GM06990 (cell line): ENCODE data around the gene ERMAP.

Experiments
- DNase-seq: peaks from one replicate; pipeline ENCODE4 v3.0.0-alpha.2; 2011; ENCODE audit not compliant: insufficient read length; ENCODE audit errors: extremely low read depth
- H3K27me3 ChIP-seq: replicated peaks from 2 replicates; pipeline ENCODE4 v1.6.0; 2011; ENCODE audit warnings: low read length; ENCODE audit not compliant: control insufficient read depth, insufficient read depth
- H3K36me3 ChIP-seq: 2 replicates; pipeline ENCODE4 v1.5.1; 2011; ENCODE audit warnings: low read length; ENCODE audit not compliant: control insufficient read depth, insufficient read depth
- H3K4me3 ChIP-seq: replicated peaks from 2 replicates; pipeline ENCODE4 v1.5.1; 2011; ENCODE audit warnings: low read depth, mild to moderate bottlenecking, control low read depth, low read length
- TF ChIP-seq, protein P1 (sequence below): IDR thresholded peaks from 2 replicates; pipeline ENCODE4 v1.5.1; 2011; ENCODE audit warnings: low read length, control low read depth, mild to moderate bottlenecking, inconsistent platforms; ENCODE audit not compliant: insufficient read depth, poor library complexity, severe bottlenecking

ERMAP gene

GRCh38 chr1:42774928-42775526 lies 41.9 kb upstream of the ERMAP start:
- TF ChIP-seq, protein P1, sequence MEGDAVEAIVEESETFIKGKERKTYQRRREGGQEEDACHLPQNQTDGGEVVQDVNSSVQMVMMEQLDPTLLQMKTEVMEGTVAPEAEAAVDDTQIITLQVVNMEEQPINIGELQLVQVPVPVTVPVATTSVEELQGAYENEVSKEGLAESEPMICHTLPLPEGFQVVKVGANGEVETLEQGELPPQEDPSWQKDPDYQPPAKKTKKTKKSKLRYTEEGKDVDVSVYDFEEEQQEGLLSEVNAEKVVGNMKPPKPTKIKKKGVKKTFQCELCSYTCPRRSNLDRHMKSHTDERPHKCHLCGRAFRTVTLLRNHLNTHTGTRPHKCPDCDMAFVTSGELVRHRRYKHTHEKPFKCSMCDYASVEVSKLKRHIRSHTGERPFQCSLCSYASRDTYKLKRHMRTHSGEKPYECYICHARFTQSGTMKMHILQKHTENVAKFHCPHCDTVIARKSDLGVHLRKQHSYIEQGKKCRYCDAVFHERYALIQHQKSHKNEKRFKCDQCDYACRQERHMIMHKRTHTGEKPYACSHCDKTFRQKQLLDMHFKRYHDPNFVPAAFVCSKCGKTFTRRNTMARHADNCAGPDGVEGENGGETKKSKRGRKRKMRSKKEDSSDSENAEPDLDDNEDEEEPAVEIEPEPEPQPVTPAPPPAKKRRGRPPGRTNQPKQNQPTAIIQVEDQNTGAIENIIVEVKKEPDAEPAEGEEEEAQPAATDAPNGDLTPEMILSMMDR = no peak
- Histone ChIP-seq H3K27me3 (no peaks in the 10 kb centered on the region), H3K36me3 (peaks cover 13% of the 10 kb centered on the region), H3K4me3 (no peak overlapping the region)
- no peak for DNase-seq

DNA sequence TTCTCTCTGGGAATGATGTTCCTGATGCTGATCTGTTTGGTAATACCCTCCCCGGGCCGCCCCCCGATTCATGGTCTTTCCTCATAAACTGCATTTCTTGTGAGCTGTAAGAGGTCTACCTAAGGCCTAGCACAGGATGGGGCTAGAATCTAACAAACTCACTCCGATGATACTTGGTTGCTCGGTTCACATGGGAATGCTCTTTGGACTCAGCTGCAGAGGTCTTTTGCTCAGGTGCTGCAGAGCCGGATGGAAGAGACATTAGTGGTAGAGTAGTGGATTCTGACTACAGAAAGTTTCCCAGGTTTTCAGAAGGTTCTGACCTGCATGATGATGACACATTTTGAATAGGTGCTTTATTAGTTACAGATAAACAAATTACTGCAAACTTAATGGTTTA lies 40.4 kb upstream of the ERMAP start:
- H3K4me3 ChIP-seq = no peak overlapping the region
- DNase-seq = no peak
- peaks cover 16% of the 10 kb centered on the region for H3K36me3 ChIP-seq
- H3K27me3 ChIP-seq = no peaks in the 10 kb centered on the region
- TF ChIP-seq, protein P1 = no peak

- no peak for DNase-seq
- peaks cover 17% of the 10 kb centered on the region for H3K36me3 ChIP-seq
These were observed 39.1 kb upstream of the ERMAP start for GRCh38 chr1:42777852-42778251.

GRCh38 chr1:42779725-42780124 lies 37.2 kb upstream of the ERMAP start:
- TF ChIP-seq, protein P1 = no peak
- Histone ChIP-seq H3K4me3 (no peak overlapping the region), H3K36me3 (peaks cover 17% of the 10 kb centered on the region), H3K27me3 (no peaks in the 10 kb centered on the region)
- DNase-seq = no peak

More at GRCh38 chr1:42777852-42778251, 39.1 kb upstream of the ERMAP start:
- Histone ChIP-seq H3K4me3 (no peak overlapping the region), H3K27me3 (no peaks in the 10 kb centered on the region)
- TF ChIP-seq, protein P1 = peak; percentile 54

GRCh38 chr1:42780176-42780575 lies 36.7 kb upstream of the ERMAP start:
- H3K36me3 ChIP-seq = peaks cover 13% of the 10 kb centered on the region
- H3K4me3 ChIP-seq = no peak overlapping the region
- H3K27me3 ChIP-seq = no peaks in the 10 kb centered on the region
- TF ChIP-seq, protein P1 = no peak
- DNase-seq = no peak

DNA sequence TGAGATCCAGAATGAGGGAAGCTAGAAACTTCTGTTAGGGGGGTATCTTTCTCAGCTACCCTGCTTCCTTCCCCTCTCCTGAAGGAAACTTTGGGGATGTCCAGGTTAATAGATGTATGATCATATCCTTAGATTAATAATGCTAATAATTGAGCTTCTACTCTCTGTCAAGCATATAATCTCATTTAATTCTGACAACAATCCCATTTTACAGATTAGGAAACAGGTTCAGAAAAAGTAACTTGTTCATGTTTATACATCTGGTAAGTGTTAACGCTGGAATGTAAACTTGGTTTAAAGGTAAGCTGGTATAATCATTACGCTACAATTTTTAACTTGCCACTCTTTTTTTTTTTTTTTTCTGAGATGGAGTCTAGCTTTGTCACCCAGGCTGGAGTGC lies 33.8 kb upstream of the ERMAP start:
- H3K4me3 ChIP-seq = no peak overlapping the region
- TF ChIP-seq, protein P1 = no peak
- no peaks in the 10 kb centered on the region for H3K27me3 ChIP-seq
- no peak for DNase-seq
- peaks cover 4% of the 10 kb centered on the region for H3K36me3 ChIP-seq
